Osteoblast (primary cell): ENCODE results near the gene CHURC1. TPM values are rescaled to one million over a fixed set of nuclear protein-coding genes. Genes with fewer than 3 reads are reported as not detected.

ENCODE experiments used
- DNase-seq: peaks from one replicate; pipeline ENCODE4 v3.0.0; 2011; ENCODE audit warnings: low spot score, mixed read lengths; ENCODE audit not compliant: insufficient read length; ENCODE audit errors: missing footprints
- H2AFZ ChIP-seq: 2 replicates; pipeline ENCODE4 v1.6.0; 2011; ENCODE audit warnings: mild to moderate bottlenecking, low read length
- H3K27ac ChIP-seq: 2 replicates; pipeline ENCODE4 v1.5.1; 2011; ENCODE audit warnings: mild to moderate bottlenecking, low read depth, low read length, moderate library complexity
- H3K27me3 ChIP-seq: 2 replicates; pipeline ENCODE4 v1.6.0; 2012; ENCODE audit warnings: mild to moderate bottlenecking, control low read depth, inconsistent platforms, low read length, moderate library complexity; ENCODE audit not compliant: insufficient read depth
- H3K36me3 ChIP-seq: 2 replicates; pipeline ENCODE4 v1.5.1; 2011; ENCODE audit warnings: mild to moderate bottlenecking, low read length, control low read depth, moderate library complexity; ENCODE audit not compliant: insufficient read depth
- H3K4me1 ChIP-seq: 2 replicates; pipeline ENCODE4 v1.5.1; 2011; ENCODE audit warnings: mild to moderate bottlenecking, low read length, control low read depth, moderate library complexity; ENCODE audit not compliant: insufficient read depth
- H3K4me2 ChIP-seq: 2 replicates; pipeline ENCODE4 v1.6.0; 2011; ENCODE audit warnings: mild to moderate bottlenecking, low read length; ENCODE audit not compliant: insufficient read depth
- H3K4me3 ChIP-seq: fragments of 200-600 bp; sonication (generic); 3 replicates; pipeline ENCODE4 v1.5.1; 2012; ENCODE audit warnings: mild to moderate bottlenecking, low read length, inconsistent platforms; ENCODE audit not compliant: insufficient read depth
- H3K79me2 ChIP-seq: 2 replicates; pipeline ENCODE4 v1.6.0; 2012; ENCODE audit warnings: mild to moderate bottlenecking, low read length, control low read depth, inconsistent platforms; ENCODE audit not compliant: insufficient read depth
- H3K9me3 ChIP-seq: 2 replicates; pipeline ENCODE4 v1.5.1; 2011; ENCODE audit warnings: low read depth, low read length, control low read depth
- H4K20me1 ChIP-seq: 2 replicates; pipeline ENCODE4 v1.6.0; 2012; ENCODE audit warnings: mild to moderate bottlenecking, low read length, control low read depth; ENCODE audit not compliant: insufficient read depth
- total RNA-seq: library from RNA; depleted of rRNA; stranded (reverse); fragments of >200 nt; gene quantifications from 2 replicates; pipeline ENCODE4 v1.2.3, GENCODE V29; 2012
- TF ChIP-seq, protein P1 (sequence below): IDR thresholded peaks from 2 replicates; pipeline ENCODE4 v1.5.1; 2011; ENCODE audit warnings: mild to moderate bottlenecking, low read depth, low read length, moderate library complexity; ENCODE audit errors: extremely low read depth

CHURC1 gene
- total RNA-seq, 1 donor = 79.6 TPM

DNA sequence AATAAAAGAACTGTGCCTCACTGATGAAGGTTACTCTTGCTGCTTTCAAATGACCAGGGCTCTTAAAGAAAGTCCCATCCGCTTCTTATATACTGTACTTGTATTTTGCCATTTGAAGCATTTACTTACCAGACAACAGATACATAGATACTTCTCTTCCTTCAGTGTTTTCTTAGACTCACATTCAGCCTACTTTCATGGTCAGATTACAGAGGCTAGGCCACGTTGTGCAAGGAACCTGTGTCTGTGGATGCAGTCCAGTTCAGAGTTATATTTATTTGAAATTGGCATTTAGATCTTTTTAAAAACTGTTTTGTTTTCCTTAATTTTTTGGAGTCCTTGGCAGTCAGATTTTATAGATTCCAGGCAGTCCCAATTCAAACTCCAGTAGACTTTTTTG lies 6.2 kb downstream of the CHURC1 start:
- Histone ChIP-seq H3K36me3 (peaks cover 19% of the 10 kb centered on the region), H3K27me3 (no peaks in the 10 kb centered on the region), H4K20me1 (peaks cover 3% of the 10 kb centered on the region), H3K9me3 (no peaks in the 10 kb centered on the region), H3K27ac (no peak overlapping the region), H3K79me2 (peaks cover 59% of the 10 kb centered on the region), H2AFZ (no peak overlapping the region), H3K4me1 (peaks cover 36% of the 10 kb centered on the region), H3K4me3 (no peak overlapping the region), H3K4me2 (no peak overlapping the region)
- no peak for DNase-seq
- TF ChIP-seq, protein P1, sequence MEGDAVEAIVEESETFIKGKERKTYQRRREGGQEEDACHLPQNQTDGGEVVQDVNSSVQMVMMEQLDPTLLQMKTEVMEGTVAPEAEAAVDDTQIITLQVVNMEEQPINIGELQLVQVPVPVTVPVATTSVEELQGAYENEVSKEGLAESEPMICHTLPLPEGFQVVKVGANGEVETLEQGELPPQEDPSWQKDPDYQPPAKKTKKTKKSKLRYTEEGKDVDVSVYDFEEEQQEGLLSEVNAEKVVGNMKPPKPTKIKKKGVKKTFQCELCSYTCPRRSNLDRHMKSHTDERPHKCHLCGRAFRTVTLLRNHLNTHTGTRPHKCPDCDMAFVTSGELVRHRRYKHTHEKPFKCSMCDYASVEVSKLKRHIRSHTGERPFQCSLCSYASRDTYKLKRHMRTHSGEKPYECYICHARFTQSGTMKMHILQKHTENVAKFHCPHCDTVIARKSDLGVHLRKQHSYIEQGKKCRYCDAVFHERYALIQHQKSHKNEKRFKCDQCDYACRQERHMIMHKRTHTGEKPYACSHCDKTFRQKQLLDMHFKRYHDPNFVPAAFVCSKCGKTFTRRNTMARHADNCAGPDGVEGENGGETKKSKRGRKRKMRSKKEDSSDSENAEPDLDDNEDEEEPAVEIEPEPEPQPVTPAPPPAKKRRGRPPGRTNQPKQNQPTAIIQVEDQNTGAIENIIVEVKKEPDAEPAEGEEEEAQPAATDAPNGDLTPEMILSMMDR = no peak

DNA sequence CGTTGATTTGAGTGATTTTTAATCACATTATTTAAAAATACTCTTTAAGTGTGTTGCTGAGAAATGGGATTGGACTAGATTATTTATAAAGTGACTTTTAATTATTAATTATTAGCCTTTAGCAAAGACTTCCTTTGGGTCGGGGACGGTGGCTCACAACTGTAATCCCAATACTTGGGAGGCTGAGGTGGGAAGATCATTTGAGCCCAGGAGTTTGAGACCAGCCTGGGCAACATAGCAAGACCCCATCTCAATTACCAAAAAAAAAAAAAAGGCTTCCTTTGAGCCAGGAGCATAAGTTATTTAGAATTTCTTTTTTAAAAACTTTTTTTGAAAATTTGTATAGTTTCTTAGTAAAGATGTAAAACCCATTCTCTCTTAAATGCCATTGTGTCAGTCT lies 8.8 kb downstream of the CHURC1 start:
- H3K36me3 ChIP-seq = peaks cover 34% of the 10 kb centered on the region
- peaks cover 25% of the 10 kb centered on the region for H3K4me1 ChIP-seq
- peaks cover 3% of the 10 kb centered on the region for H4K20me1 ChIP-seq
- H3K4me3 ChIP-seq = no peak overlapping the region
- H2AFZ ChIP-seq = no peak overlapping the region
- no peaks in the 10 kb centered on the region for H3K9me3 ChIP-seq
- peaks cover 47% of the 10 kb centered on the region for H3K79me2 ChIP-seq
- no peaks in the 10 kb centered on the region for H3K27me3 ChIP-seq
- TF ChIP-seq, protein P1 = no peak
- H3K27ac ChIP-seq = no peak overlapping the region
- DNase-seq = no peak
- H3K4me2 ChIP-seq = no peak overlapping the region

DNA sequence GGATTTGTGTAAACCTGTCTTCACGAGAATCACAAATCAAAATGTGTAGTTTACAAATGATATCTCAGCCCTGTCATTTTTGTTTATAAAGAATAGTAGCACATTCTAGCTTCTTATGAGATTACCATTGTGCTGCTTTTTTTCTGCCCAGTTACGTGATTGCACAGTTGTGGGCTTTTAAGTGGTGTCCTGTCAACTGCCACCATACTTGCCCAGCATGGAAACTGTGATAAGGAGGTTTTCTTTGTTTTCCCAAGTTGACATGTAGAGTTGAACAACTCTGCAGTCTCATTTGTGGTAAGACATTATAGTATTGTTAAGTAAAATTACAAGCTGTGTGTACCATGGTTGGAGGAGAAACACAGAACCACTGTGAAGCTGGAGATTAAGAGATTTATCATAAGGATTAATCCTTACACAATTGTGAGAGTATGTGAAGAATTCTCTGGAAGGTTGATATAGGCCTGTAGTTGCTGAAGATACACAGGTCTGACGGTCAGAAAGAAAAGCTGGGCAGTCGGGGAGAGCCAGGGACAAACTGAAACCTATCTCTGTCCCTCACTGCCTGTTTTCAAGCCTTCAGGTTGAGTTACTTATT lies 12.2 kb downstream of the CHURC1 start:
- Histone ChIP-seq H3K36me3 (peaks cover 57% of the 10 kb centered on the region), H2AFZ (no peak overlapping the region), H3K9me3 (no peaks in the 10 kb centered on the region), H3K4me1 (no peaks in the 10 kb centered on the region), H3K4me3 (no peak overlapping the region), H3K4me2 (no peak overlapping the region), H3K79me2 (peaks cover 41% of the 10 kb centered on the region), H4K20me1 (peaks cover 3% of the 10 kb centered on the region), H3K27me3 (no peaks in the 10 kb centered on the region), H3K27ac (no peak overlapping the region)
- no peak for DNase-seq
- TF ChIP-seq, protein P1 = no peak

DNA sequence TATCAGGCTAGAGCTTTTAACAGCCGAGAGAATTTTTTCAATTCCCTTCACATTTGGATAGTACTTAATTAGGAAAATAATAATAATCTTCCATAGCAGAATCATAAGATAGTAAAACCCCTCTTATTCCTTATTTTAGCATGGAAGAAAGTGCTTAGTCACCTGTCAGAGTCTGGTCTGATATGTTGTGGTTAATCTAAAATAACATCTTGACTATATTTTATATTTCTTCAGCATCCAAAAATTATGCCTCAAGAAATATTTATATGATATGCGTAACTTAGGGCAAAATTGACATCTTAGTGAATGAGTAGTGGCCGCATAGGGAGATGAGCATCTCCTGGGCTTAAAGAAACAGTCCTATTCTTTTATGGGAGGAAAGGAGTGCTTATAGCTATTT lies 12.8 kb downstream of the CHURC1 start:
- DNase-seq = no peak
- TF ChIP-seq, protein P1 = no peak
- Histone ChIP-seq H3K36me3 (peaks cover 62% of the 10 kb centered on the region), H3K9me3 (no peaks in the 10 kb centered on the region), H3K4me3 (no peak overlapping the region), H4K20me1 (peaks cover 3% of the 10 kb centered on the region), H3K27me3 (no peaks in the 10 kb centered on the region), H3K4me1 (no peaks in the 10 kb centered on the region), H2AFZ (no peak overlapping the region), H3K27ac (no peak overlapping the region), H3K4me2 (no peak overlapping the region), H3K79me2 (peaks cover 37% of the 10 kb centered on the region)
